ENCODE results near the gene DCT.

The DCT gene

DNA sequence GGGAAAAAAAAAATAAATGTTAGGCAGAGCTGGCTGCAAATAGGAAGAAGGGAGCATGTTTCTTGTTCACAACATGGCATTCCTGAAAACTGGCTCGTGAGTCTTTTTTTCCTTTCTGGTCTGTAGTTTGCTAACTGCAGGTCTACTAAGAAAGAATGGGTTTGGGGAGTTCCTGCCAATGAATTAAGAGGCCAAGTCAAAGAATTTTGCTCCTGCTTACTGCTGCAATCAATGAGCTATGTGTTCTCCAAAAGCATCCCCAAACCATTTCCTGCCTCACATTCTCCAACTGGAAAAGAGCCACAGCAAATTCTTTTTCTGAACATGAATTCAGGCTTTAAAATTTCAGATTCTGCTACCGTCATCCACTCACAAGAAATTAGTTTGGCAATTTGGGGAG is 88.6 kb downstream of the DCT start:
- DNase-seq: no peak

DNA sequence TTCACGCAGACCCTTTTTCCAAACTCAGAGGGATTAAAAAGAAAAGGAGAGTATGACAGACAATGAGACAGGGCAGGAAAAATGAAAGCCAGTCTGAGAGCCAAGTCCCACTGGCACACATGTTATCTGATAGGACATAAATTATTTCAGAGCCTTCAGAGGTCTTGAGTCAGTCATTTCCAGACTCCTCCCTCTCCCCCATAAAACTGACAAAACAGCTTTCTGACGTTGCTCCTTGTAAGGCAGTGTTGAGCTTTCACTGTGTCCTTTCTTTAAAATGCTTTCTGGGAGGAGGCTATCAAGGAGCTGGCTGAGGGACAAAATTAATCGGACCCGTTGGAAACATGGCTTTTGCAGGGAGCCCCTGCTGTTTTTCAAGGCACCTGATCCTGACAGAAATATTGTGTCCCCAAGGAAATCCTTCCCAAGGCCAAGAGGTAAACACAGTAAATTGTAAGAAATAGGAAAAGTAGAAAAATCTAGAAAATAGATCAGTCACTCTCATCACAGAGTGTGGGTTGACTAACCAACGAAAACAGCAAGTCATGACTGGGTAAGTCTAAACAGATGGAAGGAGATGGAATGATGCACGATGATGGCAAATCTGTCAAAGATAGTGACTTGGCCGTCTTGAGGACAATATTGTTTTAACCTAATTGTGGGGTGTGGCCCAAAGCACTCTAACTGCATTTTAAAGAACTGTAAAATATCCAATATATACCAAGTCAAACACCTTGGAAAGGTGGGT is 89.7 kb downstream of the DCT start:
- DNase-seq: no peak

DNA sequence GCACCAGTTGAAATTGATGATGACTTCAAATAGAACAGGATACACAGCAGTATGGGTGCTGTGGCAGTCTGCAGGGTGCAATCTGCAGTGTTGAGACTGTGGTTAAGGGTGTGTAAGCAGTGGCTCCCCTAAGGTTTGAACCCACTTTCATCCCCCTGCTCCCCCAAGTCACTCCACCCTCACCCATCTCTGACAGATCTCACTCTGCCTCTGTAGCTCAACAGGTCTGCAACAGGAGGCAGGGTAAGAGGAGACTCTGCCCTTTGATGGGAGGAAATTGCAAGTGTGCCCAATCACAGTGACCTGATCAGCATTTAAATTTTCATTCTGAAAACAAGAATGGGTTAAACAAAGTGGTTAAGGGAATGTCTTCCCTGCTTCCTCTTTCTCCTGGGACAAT is 92.4 kb downstream of the DCT start:
- DNase-seq: no peak

Data from activated CD4-positive, alpha-beta T cell treated with anti-CD3 and anti-CD28 coated beads, Interleukin-2, amount 50 U/mL, for 48 hours (primary cell).